Measurements from ENCODE around the gene DHRS13. TPM values are rescaled to one million over a fixed set of nuclear protein-coding genes. Genes with fewer than 3 reads are reported as not detected.

DHRS13 gene
- total and polyA plus RNA-seq, 9 donors, result 3.7 to 13.8 (median 7.8) TPM

DNA sequence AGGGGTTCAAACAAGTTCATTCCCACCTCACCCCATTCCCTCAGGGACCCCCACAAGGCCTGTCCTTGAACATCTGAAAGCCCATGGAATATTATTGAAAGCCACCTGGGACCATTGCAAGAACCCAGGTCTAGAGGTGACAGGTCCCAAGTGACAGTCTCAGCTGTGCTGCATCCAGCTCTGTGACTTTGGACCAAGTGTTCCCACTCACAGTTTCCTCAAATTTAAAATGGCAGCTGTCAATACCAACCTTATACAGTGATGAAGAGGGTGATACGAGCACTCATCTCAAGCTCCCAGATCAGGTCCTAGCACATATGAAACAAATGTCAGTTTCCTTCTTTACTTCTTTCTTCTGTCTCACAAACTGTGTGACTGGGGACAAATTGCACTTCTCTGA, 38.9 kb downstream of the DHRS13 start:
- no peaks in the 10 kb centered on the region for H3K4me1 ChIP-seq (ENCODE audit: insufficient read depth)
- H3K36me3 ChIP-seq, result no peaks in the 10 kb centered on the region
- intact Hi-C loops (cut with DNase I), result no loop called here
- H3K27me3 ChIP-seq, result no peaks in the 10 kb centered on the region
- DNase-seq, result no peak
- no peak overlapping the region for H3K4me3 ChIP-seq
- 86 to 93% (median 91%) methylated on average over 1 of the region's 1 CpG for WGBS, 3 donors
- no peaks in the 10 kb centered on the region for H3K9me3 ChIP-seq
- no peak for TF ChIP-seq POLR2A (IDR thresholded peaks at IDR 0.05)
- TF ChIP-seq, protein P1, sequence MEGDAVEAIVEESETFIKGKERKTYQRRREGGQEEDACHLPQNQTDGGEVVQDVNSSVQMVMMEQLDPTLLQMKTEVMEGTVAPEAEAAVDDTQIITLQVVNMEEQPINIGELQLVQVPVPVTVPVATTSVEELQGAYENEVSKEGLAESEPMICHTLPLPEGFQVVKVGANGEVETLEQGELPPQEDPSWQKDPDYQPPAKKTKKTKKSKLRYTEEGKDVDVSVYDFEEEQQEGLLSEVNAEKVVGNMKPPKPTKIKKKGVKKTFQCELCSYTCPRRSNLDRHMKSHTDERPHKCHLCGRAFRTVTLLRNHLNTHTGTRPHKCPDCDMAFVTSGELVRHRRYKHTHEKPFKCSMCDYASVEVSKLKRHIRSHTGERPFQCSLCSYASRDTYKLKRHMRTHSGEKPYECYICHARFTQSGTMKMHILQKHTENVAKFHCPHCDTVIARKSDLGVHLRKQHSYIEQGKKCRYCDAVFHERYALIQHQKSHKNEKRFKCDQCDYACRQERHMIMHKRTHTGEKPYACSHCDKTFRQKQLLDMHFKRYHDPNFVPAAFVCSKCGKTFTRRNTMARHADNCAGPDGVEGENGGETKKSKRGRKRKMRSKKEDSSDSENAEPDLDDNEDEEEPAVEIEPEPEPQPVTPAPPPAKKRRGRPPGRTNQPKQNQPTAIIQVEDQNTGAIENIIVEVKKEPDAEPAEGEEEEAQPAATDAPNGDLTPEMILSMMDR (IDR thresholded peaks at IDR 0.05), result no peak
- no peak for TF ChIP-seq EP300 (IDR thresholded peaks at IDR 0.05)
- no peak overlapping the region for H3K27ac ChIP-seq

DNA sequence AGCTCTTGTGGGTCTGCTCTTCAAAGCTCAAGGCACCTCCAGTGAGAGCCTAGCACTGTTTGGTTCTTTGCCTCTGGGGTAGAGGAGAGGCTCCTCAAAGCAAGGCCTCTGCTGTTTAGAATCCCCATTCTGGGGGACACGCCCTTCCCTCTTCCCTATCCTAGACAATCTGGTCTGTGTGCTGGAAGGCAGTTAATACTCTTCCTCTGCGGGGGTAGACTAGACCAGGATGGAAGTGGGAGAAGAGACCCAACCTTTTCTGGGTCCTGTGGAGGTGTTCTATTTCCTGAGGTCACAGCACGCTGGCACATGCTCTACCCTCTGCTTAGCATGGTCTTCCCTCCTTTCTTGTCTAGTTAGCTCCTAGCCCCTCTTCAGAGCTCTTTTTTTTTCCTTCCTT, 40.3 kb downstream of the DHRS13 start:
- Histone ChIP-seq H3K27me3 (no peaks in the 10 kb centered on the region), H3K4me3 (no peak overlapping the region), H3K36me3 (no peaks in the 10 kb centered on the region), H3K27ac (no peak overlapping the region), H3K4me1 (ENCODE audit: insufficient read depth) (no peaks in the 10 kb centered on the region), H3K9me3 (no peaks in the 10 kb centered on the region)
- TF ChIP-seq EP300 (IDR thresholded peaks at IDR 0.05), result no peak
- TF ChIP-seq, protein P1 (IDR thresholded peaks at IDR 0.05), result no peak
- TF ChIP-seq POLR2A (IDR thresholded peaks at IDR 0.05), result no peak
- 93 to 96% (median 96%) methylated on average over 3 of the region's 3 CpGs for WGBS, 3 donors
- intact Hi-C loops (cut with DNase I), result no loop called here
- DNase-seq, result no peak

DNA sequence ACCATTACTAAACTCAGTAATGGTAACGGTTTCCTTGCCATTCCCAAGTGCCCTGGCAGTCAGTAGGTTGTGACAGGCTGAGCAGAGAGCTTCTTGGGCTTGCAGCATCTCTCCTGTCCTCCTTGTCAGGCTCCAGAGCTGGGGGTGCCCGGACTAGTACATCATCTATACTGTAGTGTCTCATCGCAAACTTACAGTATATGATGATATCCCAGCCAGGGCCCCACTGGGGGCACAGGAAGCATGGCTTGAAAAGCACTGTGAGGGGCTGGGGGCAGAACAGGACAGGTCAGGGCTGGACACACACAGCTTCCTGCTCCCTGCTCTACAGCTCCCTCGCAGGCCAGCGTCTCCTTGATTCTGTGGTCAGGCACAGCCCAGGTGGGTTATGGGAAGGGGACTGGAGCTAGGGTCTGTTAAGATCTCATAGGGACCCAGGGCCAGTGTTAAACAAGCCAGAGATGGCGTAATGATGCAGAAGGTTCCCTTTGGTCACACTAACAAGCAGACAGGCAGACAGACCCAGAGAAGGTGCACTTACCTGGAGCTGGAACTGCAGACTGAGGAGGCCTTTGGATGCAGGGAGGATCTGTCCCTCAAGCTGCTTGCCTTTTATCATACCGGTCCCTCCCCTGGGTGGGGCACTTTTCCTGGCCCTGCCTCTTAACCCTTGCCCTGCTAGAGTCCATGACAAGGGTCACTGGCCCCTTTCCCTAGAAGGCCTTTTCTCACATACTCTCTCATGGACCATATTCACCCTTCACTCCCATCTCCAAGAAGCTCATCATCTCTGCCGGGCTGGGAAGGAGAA, 41.3 kb downstream of the DHRS13 start:
- Histone ChIP-seq H3K27ac (no peak overlapping the region), H3K4me3 (no peak overlapping the region), H3K4me1 (ENCODE audit: insufficient read depth) (no peaks in the 10 kb centered on the region), H3K36me3 (no peaks in the 10 kb centered on the region), H3K9me3 (no peaks in the 10 kb centered on the region), H3K27me3 (no peaks in the 10 kb centered on the region)
- intact Hi-C loops (cut with DNase I), result no loop called here
- DNase-seq, result no peak
- TF ChIP-seq EP300 (IDR thresholded peaks at IDR 0.05) (no peak), POLR2A (IDR thresholded peaks at IDR 0.05) (no peak)
- TF ChIP-seq, protein P1 (IDR thresholded peaks at IDR 0.05), result no peak
- 56 to 64% (median 59%) methylated on average over 8 of the region's 8 CpGs for WGBS, 3 donors

DNA sequence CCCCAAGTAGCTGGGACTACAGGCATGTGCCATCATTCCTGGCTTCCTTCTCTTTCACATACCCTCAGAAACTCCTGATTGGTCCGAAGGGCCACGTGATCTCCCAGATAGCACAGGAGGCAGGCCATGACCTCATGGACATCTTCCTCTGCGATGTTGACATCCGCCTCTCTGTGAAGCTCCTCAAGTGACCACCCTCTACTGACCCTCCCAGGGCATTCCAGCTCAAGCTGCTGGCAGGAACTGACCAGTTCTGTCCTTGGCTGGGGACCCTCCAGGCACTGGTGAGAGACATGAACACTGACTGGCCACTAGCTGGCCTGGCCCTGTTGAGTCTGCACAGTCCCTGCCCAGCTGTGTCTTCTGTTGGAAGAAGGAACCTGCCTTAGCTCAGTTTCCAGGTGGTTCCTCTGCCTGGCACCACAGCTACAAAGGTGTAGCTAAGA, 42.5 kb downstream of the DHRS13 start:
- intact Hi-C loops (cut with DNase I), result no loop called here
- WGBS, 3 donors, result 85 to 86% (median 86%) methylated on average over 4 of the region's 4 CpGs
- DNase-seq, result no peak
- Histone ChIP-seq H3K4me3 (no peak overlapping the region), H3K4me1 (ENCODE audit: insufficient read depth) (peaks cover under 1% of the 10 kb centered on the region), H3K9me3 (no peaks in the 10 kb centered on the region), H3K27me3 (no peaks in the 10 kb centered on the region), H3K27ac (no peak overlapping the region), H3K36me3 (no peaks in the 10 kb centered on the region)
- TF ChIP-seq EP300 (IDR thresholded peaks at IDR 0.05) (no peak), POLR2A (IDR thresholded peaks at IDR 0.05) (no peak)
- TF ChIP-seq, protein P1 (IDR thresholded peaks at IDR 0.05), result no peak

All from ovary (tissue), 9 donors.